ENCODE results near the gene POLR2E.
A peak's percentile ranks its signal among the peaks of the same experiment; 100 is the strongest.

Gene POLR2E

DNA sequence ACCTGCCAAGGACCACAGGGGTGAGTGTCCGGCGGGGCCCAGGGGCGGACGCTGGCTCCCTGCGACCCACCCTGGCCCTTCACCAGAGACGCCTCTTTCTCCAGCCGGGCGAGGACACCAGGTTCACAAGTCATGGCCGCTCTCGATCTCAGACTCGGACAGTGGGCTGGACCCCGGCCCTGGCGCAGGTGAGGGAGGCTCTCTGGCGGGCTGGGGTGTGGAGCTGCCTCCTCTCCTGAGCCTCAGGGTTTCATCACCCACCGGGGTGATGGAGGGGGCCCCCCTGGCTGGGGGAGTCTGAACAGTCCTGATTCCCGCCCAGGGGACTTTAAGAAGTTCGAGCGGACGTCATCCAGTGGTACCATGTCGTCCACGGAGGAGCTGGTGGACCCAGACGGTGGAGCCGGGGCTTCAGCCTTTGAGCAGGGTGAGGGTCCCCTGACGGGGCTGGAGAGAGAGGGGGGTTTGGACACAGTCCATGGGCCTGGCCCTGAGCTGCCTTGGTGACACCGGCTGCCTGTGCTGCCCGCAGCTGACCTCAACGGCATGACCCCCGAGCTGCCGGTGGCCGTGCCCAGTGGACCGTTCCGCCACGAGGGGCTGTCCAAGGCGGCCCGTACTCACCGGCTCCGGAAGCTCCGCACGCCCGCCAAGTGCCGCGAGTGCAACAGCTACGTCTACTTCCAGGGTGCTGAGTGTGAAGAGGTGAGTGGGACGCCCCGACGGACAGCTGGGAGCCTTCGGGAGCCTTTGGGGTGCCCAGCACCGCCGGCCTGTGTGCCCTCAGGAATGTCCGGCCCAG is 14.6 kb downstream of the POLR2E start:
- DNase-seq (ENCODE audit: low spot score), result no peak

DNA sequence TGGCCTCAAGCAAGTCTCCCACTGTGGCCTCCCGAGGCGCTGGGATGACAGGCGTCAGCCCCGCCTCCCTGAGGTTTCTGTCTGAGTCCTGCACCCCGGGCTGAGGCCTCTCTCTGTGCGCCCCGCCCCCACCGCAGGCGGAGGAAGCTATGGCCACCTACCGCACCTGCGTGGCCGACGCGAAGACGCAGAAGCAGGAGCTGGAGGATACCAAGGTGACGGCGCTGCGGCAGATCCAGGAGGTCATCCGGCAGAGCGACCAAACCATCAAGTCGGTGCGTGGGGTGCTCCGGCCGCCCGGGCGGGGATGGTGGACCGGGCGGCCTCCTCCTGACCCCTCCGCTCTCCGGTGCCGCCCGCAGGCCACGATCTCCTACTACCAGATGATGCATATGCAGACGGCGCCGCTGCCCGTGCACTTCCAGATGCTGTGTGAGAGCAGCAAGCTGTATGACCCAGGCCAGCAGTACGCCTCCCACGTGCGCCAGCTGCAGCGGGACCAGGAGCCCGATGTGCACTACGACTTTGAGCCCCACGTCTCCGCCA is 15.5 kb downstream of the POLR2E start:
- no peak for DNase-seq (ENCODE audit: low spot score)

DNA sequence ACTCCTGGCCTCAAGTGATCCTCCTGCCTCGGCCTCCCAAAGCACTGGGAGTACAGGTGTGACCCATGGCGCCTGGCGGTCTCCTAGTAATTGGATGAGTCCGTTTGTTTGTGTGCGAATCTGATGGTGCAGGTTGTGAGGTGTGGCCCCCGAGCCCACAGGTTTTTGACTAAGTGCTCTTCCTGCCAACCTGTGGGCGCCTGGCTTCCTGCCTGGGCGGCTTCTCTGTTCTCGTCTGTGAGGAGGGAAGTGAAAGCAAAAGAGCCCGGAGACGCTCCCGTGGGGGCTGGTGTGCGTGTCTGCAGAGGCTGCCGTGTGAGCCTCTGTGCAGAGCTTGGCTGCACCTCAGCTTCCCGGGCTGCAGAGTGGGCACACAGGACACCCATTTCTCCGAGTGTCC is 18.2 kb downstream of the POLR2E start:
- peak; percentile 40 for DNase-seq (ENCODE audit: low spot score)

DNA sequence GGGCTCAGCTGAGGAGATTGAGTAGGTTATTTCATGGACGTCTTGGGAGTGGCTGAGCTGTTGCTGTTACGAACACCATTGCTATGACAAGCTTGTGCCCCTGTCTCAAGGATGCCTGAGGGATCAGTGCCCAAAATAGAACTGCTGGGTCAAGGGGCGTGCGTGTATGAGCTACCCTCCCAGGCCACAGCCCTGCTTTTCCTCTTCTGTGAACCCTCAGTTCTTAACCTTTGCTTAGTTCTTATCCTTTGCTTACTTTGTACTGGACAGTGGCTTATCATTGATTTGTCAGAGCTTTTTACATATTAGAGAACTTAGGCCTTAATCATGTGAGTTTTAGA is 19.2 kb downstream of the POLR2E start:
- DNase-seq (ENCODE audit: low spot score), result no peak

DNA sequence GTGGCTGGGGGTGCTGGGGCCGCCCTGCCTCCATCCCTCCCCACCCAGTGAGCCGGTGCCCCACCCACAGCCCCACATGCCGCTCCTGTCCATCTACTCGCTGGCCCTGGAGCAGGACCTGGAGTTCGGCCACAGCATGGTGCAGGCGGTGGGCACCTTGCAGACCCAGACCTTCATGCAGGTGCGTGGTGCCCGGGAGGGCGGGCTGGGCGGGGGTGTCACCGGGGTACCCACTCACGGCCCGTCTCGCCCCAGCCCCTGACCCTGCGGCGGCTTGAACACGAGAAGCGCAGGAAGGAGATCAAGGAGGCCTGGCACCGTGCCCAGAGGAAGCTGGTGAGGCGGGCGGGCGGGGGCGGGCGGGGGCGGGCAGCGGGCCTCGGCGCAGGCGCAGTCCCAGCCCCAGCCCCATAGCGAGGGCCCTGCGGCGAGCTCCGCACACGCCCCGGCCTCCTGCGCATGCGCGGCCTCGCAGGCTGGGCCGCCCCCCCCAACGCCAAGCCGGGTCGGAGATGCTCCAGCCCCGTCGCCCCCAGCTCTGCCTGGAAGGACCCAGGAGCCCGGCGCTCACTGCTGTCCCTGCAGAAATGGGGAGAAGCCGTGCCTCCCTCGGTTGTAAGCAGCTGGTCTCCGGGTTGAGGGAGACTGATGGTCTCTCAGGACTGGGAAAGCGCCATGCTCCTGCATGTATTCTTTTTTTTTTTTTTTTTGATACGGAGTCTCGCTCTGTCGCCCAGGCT is 20.5 kb downstream of the POLR2E start:
- no peak for DNase-seq (ENCODE audit: low spot score)

DNA sequence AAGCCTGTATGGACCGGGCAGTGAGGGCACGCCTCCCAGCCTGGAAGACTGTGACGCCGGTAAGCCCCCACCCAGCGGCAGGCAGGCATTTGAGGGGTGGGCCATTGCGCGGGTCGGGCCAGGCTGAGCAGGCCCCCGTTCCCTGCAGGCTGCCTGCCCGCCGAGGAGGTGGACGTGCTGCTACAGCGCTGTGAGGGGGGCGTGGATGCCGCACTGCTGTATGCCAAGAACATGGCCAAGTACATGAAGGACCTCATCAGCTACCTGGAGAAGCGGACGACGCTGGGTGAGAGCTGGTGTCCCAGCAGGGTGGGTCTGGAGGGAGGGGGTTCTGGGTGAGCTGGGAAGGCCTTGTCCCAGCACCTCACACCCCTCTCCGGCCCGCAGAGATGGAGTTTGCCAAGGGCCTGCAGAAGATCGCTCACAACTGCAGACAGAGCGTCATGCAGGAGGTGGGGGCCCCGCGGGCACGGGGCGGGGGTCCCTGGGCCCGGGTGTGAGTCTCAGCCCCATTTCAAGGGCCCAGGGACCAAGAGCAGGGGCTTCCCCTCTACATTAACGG is 21.1 kb downstream of the POLR2E start:
- no peak for DNase-seq (ENCODE audit: low spot score)

DNA sequence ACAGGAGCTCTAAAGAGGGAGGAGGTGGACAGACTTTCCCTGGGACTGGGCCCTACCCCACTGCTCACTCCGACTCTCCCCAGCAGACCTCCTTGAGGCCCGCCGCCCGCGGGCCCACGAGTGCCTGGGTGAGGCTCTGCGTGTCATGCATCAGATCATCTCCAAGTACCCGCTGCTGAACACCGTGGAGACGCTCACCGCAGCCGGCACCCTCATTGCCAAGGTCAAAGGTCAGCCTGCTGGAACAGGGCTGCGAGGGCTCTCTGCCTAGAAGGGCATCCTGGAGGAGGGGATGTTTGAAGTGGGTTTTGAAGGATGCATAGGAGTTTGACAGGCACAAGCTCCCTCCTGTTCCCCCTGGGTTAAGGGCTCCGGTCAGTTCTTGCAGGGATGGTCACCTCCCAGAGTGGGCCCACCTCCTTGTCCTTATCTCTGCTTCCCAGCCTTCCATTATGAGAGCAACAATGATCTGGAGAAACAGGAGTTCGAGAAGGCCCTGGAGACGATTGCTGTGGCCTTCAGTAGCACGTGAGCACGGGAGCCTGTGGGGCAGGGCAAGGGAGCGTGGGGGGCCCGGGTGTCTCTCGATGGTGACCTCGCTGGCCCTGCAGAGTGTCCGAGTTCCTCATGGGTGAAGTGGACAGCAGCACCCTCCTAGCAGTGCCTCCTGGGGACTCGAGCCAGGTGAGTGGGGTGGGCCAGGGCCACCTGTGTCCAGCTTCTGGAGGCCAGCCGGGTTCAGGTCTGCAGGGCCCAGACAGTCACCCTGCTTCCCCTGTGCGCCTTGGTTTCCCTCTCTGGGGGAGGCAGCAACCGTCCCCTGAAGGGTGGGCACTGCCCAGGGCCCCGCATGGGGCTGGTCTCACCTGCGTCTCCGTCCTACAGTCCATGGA is 21.9 kb downstream of the POLR2E start:
- DNase-seq (ENCODE audit: low spot score), result no peak

DNA sequence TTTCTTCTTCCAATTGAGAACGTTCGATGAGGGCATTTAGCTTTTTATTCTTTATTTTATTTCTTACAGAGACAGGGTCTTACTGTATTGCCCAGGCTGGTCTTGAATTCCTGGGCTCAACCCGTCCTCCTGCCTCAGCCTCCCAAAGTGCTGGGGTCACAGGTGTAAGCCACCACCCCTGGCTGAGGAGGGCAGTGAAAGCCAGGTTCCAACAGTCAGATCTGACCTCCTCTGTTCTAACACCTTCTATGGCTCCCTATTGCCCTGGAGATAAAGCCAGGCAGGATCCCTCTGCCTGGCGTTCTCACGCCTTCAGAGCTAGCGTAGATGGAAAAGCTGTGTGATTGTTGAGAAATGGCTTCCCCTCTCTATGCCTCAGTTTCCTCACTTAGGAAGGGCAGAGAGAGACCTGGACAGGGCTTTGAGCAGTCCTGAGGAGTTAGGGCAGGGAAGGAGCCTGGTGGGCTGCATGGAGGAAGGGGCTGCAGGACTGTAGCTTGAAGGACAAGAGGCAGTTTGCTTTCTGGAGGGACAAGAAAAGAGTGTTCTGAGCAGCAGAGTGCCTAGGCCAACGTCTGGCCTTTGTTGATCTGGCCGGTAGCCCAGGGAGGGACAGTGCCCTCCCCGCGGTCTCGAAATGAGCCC is 22.7 kb downstream of the POLR2E start:
- DNase-seq (ENCODE audit: low spot score), result no peak

DNA sequence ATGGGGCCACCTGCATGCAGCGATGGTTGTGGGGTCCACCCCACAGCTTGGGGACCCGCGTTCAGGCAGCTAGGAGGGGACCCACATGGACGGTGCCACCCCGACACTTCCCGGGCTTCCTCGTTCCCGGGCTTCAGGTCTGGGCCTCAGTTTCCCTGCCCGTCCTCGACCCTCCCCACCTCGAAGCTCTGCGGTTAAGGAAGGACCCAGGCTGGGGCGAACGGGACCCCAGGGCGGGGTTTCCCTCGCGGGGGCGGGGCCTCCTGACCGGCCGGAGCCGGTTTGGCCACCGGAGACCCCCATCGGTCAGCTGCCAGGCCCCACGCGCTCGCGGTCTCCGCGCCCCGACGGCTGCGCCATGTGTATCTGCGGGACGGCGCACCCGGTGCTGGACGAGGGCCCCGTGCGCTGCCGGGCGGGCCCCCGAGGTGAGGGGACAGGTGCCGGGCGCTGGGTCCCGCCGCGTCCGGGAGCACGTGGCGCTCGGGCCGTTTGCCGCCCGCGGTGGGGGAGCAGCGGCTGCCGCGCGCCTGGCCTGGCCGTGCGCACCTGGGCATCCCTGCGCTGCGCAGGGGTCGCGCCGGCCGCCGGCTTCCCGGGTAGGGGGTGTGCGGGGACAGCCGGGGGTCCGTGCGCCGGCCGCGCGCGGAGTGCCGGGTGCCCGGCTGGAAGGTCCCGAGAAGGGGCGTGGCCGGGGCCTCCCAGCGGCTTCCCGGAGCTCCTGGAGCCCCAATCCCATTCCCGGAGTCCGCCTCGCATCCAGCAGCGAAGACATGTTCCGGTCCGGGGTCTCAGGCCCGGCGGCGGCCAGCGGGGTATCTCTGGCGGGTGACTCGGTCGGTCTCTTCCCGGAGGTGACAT is 24.0 kb downstream of the POLR2E start:
- DNase-seq (ENCODE audit: low spot score), result no peak

DNA sequence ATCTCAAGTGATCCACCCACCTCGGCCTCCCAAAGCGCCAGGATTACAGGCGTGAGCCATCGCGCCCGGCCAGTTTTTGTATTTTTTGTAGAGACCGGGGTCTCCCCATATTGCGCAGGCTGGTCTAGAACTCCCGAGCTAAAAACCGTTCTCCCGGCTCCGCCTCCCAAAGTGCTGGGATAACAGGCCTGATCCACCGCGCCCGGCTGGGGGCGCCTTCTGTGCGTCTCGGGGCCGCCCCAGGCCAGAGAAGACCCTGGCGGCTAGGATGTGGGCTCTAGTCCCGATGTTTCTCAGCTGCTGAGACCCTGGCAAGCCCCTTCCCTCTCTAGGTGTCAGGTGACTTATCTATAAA is 24.6 kb downstream of the POLR2E start:
- DNase-seq (ENCODE audit: low spot score), result no peak

DNA sequence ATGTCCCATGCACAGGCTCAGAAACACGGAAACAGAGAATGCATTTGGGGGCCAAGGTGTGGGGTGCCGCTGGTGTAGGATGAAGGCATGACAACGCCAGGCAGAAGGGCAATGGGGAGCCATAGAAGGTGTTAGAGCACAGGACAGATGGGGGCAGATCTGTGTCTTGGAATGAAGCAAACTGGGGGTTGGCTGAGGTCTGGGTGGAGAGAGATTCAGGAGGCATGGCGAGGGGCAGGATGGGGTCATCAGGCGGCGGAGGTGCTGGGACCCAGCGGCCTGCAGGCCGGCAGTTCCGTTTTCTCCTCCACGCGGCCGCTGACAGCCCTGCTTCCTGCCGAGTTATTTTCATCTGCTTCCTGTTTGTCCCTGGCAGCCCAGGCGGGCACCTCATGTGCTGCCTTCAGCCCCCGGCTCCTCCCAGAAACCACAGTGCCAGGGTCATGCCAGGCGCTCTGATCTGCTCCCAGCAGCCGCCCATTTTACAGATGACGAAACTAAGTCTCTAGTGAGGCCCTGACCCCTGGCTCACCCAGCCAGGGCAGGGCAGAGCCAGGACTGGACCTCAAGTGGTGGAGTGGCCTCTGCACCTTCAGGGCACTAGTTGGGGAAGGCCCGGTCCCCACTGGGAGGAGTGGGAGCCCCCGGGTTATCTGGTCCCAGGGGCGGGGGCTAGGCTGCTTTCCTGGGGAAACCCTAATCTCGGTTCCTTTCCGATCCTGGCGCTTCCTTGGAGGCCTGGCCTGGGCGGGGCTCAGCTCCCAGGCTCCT is 26.0 kb downstream of the POLR2E start:
- DNase-seq (ENCODE audit: low spot score), result peak; percentile 51

DNA sequence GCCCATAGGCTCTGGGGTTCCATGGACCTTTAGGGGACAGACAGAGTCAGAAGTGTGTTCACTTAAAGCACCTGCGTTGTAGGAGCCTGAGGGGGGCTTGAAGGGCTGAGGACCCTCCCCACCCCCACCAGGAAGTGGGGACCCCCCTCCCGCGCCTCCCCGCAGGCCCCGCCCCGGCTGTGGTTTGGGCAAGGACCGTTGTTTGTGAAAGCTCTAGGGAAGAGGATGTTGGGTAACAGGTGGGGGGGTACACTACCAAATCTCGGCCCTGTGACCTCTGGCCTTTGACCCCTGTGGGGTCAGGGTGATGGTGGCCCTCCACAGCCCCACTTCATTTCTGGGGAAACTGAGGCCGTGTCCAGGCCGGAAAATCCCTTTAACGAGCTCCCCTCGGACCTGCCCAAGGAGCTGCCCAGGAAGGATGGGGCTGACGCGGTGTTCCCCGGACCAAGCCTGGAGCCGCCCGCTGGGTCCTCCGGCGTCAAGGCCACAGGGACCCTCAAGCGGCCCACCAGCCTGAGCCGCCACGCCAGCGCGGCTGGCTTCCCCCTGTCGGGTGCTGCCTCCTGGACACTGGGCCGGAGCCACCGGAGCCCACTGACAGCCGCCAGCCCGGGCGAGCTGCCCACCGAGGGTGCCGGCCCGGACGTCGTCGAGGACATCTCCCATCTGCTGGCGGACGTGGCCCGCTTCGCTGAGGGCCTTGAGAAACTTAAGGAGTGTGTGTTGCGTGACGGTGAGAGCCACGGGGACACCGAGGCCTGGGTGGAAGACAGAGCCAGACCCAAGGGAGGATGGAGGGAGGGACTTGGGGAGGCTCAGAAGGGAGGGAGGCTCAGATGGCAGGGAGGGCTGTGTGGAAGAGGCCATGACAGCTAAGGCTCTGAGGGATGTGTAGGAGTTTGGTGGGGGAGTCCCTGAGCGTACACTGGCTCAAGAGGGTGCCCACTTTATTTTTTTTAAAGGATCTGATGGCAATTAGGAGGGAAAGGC is 26.9 kb downstream of the POLR2E start:
- peak; percentile 42 for DNase-seq (ENCODE audit: low spot score)

DNA sequence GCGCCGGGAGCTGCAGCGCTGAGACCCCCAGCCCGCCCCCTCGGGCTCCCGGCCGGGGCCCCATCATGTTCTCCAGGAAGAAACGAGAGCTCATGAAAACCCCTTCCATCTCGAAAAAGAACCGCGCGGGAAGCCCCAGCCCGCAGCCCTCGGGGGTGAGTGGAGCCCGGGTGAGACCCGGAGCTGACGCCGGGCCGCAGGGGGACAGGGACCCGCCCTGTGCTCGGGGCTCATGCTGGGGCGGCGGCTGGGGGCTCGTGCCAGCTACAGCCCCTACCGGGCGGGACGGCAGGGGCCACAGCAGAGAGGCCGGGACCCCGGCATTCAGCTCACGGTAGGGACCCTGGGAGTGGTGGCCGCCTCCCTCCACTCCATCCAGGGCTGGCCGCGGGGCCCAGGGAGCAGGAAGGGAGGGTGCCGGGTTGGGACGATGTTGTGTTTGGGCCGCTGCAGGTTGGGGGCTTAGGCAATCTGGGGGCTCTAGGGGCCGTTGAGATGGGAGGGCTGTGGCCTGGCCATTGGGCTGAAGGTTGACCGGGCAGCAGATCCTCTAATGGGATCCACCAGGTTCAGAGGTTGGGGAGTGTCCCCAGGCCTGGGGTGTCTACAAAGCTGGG is 27.7 kb downstream of the POLR2E start:
- DNase-seq (ENCODE audit: low spot score), result no peak

DNA sequence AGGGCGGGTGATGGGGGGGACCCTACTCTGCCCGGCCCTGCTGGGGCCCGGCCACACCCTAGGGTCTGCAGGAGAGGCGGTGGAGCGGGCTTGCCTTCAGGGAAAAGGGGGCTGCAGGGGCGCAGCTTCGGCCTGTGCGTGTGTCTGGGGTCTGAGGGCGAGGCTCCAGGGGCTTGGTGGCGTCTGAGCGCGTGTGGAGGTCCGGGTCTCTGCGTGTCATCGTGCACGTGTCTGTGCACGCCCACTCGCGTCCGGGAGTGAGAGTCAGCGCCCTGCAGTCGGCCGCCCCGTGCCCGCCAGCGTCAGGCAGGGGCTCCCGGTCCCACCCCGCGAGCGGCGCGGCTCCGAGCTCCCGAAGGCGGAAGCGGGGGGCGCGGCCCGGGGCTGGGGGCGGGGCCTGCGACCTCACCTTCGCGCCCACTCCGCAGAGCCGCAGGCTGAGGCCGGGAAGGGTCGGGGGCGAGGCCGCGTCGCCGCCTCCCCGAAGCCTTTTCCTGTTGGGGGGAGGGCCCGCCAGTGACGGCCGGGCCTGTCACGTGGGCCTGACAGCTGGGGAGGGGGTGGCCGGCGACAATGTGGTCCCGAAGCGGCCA is 28.3 kb downstream of the POLR2E start, which contains the start of gene ARHGAP45:
ARHGAP45 (plus strand) TSS at position 420 of the 593 bp plus-strand sequence. CDS start 239 bp downstream, outside the sequence.
- no peak for DNase-seq (ENCODE audit: low spot score)

DNA sequence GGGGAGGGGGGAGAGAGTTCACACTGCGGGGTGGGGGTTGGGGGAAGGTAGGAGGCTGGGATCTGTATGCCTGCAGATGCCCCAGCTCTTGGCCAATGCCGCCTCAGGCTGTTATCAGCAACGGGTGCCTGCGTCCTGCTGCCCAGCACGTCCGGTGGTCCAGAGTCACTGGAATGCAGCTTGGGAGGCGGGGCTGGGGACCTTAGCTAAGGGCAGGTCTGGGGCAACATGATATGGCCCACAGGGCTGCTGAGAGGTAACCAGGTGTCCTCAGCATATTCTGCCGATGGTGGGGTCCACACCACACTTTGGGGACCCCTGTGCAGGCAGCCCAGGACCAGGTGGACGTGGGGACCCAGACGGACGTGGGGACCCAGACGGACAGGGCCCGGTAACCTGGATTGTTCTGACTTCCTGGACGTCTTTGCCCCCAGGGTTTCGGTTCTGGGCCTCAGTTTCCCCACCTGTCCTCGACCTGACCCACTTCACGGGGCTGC is 28.9 kb downstream of the POLR2E start:
- no peak for DNase-seq (ENCODE audit: low spot score)

DNA sequence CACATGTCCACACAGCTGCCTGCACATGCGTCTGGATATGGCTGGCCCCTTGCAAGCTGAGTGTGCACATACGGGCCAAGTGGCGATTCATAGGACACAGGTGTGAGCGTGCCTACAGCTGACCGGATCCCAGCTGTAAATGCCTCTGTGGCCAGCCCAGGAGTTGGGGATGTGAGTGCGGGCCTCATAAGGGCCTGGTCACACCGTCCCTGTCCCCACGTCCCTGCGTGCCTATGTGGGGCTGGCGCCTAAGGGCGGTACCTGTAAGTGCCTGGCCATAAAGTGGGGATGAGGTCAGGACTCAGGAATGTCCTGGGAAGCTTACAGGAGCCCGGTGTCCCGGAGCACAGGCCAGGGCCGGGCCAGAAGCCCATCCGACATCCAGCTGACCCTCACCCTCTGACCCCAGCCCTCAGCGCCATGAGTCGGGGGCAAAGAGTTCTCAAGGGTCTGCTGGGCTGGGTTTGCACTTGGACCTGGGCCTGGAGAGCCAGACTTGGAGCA is 29.5 kb downstream of the POLR2E start:
- no peak for DNase-seq (ENCODE audit: low spot score)
